Activated CD4-positive, alpha-beta memory T cell treated with anti-CD3 and anti-CD28 coated beads for 36 hours (primary cell): ENCODE measurements around the gene GRM7. TPM values are rescaled to one million over a fixed set of nuclear protein-coding genes. Genes with fewer than 3 reads are reported as not detected.

Experiments used
- CTCF ChIA-PET: fragments of 350-600 bp; sonication (Branson Sonifier 250); formaldehyde crosslinking; loops from one replicate; lab custom pipeline; 2021; ENCODE audit warnings: antibody characterized with exemption, inconsistent platforms; lab: Charles Lee
- POLR2A ChIA-PET: fragments of 350-600 bp; sonication (Branson Sonifier 250); formaldehyde crosslinking; loops from one replicate; lab custom pipeline; 2021; ENCODE audit warnings: antibody characterized with exemption; lab: Charles Lee
- DNase-seq: peaks from one replicate; pipeline ENCODE4 v3.0.0-alpha.2; 2020
- H3K27ac Mint-ChIP-seq: one replicate; pipeline ENCODE4 v1.8.0; 2021; ENCODE audit warnings: mixed read lengths
- H3K27me3 Mint-ChIP-seq: one replicate; pipeline ENCODE4 v1.8.0; 2021; ENCODE audit warnings: mixed read lengths
- H3K36me3 Mint-ChIP-seq: one replicate; pipeline ENCODE4 v1.8.0; 2021; ENCODE audit warnings: mixed read lengths
- H3K4me1 Mint-ChIP-seq: one replicate; pipeline ENCODE4 v1.8.0; 2021; ENCODE audit warnings: low read depth, mixed read lengths
- H3K4me3 Mint-ChIP-seq: one replicate; pipeline ENCODE4 v1.8.0; 2021; ENCODE audit warnings: mild to moderate bottlenecking, mixed read lengths
- H3K9me3 Mint-ChIP-seq: one replicate; pipeline ENCODE4 v1.8.0; 2021; ENCODE audit warnings: mixed read lengths
- intact Hi-C: fragments of 100-400 bp; cut with micrococcal nuclease; formaldehyde crosslinking; loops from one replicate; pipeline ENCODE4 v1.15.1; 2023
- total RNA-seq, 2 experiments: library from RNA; stranded (reverse); gene quantifications; one replicate each; pipeline ENCODE4 v1.2.3, GENCODE V29; 2021

Gene GRM7
- total RNA-seq, 2 experiments from 2014 or later: not detected

DNA sequence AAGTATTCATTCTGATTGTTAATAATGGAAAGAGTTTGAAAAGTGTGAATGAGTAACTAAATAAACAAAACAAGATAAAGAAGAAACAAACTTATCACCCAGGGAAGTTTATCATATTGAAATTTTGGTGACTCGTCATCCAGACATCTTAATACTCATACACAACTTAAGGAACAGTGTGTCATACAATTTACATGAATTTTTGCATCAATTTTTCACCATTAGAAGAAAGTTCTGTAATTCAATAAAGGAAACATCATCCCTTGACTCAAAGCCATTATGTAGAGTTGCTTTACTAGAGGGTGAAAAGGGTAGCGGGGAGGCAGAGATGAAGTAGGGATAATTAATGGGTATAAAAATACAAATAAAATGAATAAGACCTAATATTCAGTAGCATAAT is 536.2 kb downstream of the GRM7 start:
- no peaks in the 10 kb centered on the region for H3K36me3 Mint-ChIP-seq
- ChIA-PET POLR2A (no interaction called here), CTCF (no interaction called here)
- H3K4me3 Mint-ChIP-seq: no peak overlapping the region
- DNase-seq: no peak
- no peak overlapping the region for H3K27ac Mint-ChIP-seq
- no peaks in the 10 kb centered on the region for H3K27me3 Mint-ChIP-seq
- intact Hi-C loops: no loop called here
- H3K9me3 Mint-ChIP-seq: no peaks in the 10 kb centered on the region
- H3K4me1 Mint-ChIP-seq: no peaks in the 10 kb centered on the region

DNA sequence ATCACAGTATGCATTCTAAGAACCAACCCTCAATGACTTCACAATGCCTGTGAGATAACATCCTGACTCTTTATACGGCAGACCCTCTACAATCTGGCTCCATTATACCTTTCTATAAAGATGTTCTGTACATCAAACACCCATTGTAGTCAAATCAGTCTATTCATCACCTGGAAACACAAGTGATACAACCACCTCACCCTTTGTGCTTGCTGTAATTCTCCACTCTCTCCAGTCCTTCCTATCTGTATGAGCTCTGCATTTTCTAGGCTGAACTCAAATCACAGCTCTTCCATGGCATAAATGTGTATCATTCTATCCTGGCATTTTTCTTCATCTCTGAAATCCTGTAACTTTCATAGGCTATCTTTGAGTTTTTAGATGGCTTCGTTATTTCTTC is 539.4 kb downstream of the GRM7 start:
- Mint-ChIP-seq H3K4me3 (no peak overlapping the region), H3K27me3 (no peaks in the 10 kb centered on the region), H3K36me3 (no peaks in the 10 kb centered on the region), H3K9me3 (no peaks in the 10 kb centered on the region), H3K4me1 (no peaks in the 10 kb centered on the region), H3K27ac (no peak overlapping the region)
- intact Hi-C loops: no loop called here
- POLR2A ChIA-PET: no interaction called here
- DNase-seq: no peak
- CTCF ChIA-PET: no interaction called here

DNA sequence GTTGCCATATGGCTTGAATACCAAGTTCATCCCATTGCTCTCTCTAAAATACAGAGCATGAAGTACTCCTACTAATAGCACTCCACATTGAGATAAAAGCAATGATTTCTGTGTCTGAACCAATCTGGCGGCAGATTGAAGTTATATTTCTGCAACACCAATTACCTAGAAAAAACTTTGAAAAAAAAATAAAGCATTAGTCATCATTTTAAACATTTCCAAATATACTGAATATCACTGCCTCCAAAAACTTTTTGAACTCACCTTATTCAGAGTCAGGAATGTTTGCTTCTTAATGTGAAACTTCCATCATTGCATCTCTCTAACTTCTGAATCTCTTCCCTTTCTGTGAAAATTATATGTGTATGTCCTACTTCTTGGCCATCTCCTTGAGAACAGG is 540.5 kb downstream of the GRM7 start:
- Mint-ChIP-seq H3K27ac (no peak overlapping the region), H3K4me1 (no peaks in the 10 kb centered on the region), H3K9me3 (no peaks in the 10 kb centered on the region), H3K4me3 (no peak overlapping the region), H3K27me3 (no peaks in the 10 kb centered on the region), H3K36me3 (no peaks in the 10 kb centered on the region)
- intact Hi-C loops: no loop called here
- ChIA-PET POLR2A (no interaction called here), CTCF (no interaction called here)
- DNase-seq: no peak

DNA sequence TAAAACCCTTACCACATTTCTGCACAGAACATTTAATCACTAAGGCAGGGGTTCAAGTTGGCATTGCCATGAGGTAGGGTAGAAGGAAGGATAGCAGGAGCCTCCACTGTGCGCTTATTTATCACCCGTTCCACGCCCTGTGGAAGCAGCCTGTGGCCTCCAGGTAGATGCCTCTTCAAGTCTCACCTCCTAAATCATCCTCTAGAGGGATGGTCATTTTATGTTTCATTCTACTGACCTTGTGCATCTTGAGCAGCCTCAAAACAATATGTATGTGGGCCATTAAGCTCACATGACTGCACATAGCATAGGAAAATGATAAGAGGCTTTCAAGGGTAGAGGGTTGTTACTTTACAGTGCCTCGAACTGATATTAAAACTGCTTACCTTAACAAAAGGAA is 546.2 kb downstream of the GRM7 start:
- no peaks in the 10 kb centered on the region for H3K4me1 Mint-ChIP-seq
- no peaks in the 10 kb centered on the region for H3K36me3 Mint-ChIP-seq
- H3K9me3 Mint-ChIP-seq: no peaks in the 10 kb centered on the region
- POLR2A ChIA-PET: no interaction called here
- H3K4me3 Mint-ChIP-seq: no peak overlapping the region
- H3K27me3 Mint-ChIP-seq: no peaks in the 10 kb centered on the region
- intact Hi-C loops: no loop called here
- CTCF ChIA-PET: no interaction called here
- no peak overlapping the region for H3K27ac Mint-ChIP-seq
- no peak for DNase-seq

DNA sequence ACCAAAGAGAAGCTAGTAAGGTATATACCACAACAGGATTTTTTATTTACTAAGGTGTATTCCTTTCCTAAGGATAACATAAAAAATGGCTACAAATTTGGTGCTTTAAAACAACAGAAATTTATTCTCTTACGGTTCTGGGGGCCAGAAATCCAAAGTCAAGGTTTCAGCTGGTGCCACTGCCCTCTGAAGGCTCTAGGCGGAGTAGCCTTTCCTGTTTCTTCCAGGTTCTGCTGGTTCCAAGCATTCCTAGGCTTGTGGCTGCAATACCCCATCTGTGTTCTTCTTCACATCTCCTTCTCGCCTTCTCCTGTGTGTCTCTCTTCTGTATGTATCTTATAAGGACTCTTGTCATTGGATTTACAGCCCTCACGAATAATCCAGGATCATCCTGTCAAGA is 549.9 kb downstream of the GRM7 start:
- H3K27me3 Mint-ChIP-seq: no peaks in the 10 kb centered on the region
- H3K9me3 Mint-ChIP-seq: no peaks in the 10 kb centered on the region
- POLR2A ChIA-PET: no interaction called here
- no peaks in the 10 kb centered on the region for H3K4me1 Mint-ChIP-seq
- DNase-seq: no peak
- no peak overlapping the region for H3K27ac Mint-ChIP-seq
- H3K4me3 Mint-ChIP-seq: no peak overlapping the region
- no peaks in the 10 kb centered on the region for H3K36me3 Mint-ChIP-seq
- CTCF ChIA-PET: no interaction called here
- intact Hi-C loops: no loop called here

DNA sequence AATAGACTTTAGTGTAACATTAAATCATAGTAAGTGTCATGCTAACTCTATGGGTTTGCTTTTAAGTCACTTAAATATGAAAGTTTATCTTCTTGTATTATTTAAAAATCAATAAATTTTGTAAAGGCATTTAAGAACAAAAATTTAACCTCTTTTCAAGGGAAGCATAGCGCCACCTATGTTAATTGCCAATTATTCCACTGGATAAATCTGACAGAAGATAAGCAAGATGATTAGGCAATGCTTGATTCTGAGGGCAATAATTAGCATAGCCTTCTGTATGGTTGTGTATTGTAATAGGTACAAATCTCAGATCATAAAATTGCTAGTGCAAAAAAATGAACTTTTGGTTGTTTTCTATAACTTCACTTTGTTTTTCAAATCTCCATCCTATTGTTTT is 560.1 kb downstream of the GRM7 start:
- no peak for DNase-seq
- POLR2A ChIA-PET: no interaction called here
- no peaks in the 10 kb centered on the region for H3K4me1 Mint-ChIP-seq
- intact Hi-C loops: no loop called here
- no peaks in the 10 kb centered on the region for H3K36me3 Mint-ChIP-seq
- H3K9me3 Mint-ChIP-seq: no peaks in the 10 kb centered on the region
- no peaks in the 10 kb centered on the region for H3K27me3 Mint-ChIP-seq
- H3K4me3 Mint-ChIP-seq: no peak overlapping the region
- CTCF ChIA-PET: no interaction called here
- H3K27ac Mint-ChIP-seq: no peak overlapping the region

DNA sequence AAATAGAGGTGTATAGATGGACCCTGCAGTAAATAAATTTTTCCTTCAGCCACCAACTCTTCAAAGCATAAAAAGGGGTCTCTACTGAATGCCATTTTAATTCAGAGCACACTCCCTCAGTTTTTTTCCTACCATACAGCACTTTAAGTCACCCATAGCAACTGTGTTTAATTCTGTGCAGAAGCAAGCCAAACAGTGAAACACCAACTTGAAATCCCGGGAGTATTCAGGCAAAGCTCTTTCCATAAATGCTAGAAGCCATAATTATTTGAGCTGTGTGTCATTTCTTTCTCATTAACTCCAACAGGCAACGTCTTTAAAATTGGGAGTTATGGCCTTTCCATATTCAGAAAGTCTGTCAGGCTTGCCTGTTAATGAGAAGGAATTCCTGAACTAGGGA is 562.1 kb downstream of the GRM7 start:
- Mint-ChIP-seq H3K9me3 (no peaks in the 10 kb centered on the region), H3K27me3 (no peaks in the 10 kb centered on the region), H3K4me3 (no peak overlapping the region), H3K27ac (no peak overlapping the region), H3K4me1 (no peaks in the 10 kb centered on the region), H3K36me3 (no peaks in the 10 kb centered on the region)
- intact Hi-C loops: no loop called here
- ChIA-PET POLR2A (no interaction called here), CTCF (no interaction called here)
- no peak for DNase-seq

DNA sequence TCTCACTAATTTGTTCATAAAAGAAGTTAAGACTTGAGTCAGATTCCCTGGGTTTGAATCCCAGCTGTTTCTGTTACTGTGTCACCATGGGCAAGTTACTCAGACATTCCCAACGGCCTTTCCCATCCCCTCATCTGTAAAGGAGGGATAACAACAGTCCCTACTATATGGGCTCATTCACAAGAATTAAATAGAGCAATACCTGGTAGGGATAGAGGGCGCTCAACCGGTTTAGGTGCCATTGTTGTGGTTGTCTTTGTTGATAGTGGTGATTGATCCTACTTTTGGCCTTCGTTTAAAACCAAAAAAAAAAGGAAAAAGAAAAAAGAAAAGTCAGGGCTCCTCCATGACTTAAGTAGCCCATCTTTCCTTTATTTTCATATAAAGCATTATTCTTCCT is 563.1 kb downstream of the GRM7 start:
- CTCF ChIA-PET: no interaction called here
- H3K4me1 Mint-ChIP-seq: no peaks in the 10 kb centered on the region
- no peak for DNase-seq
- peaks cover 3% of the 10 kb centered on the region for H3K9me3 Mint-ChIP-seq
- H3K4me3 Mint-ChIP-seq: no peak overlapping the region
- H3K27me3 Mint-ChIP-seq: no peaks in the 10 kb centered on the region
- intact Hi-C loops: no loop called here
- H3K27ac Mint-ChIP-seq: no peak overlapping the region
- H3K36me3 Mint-ChIP-seq: no peaks in the 10 kb centered on the region
- POLR2A ChIA-PET: no interaction called here

DNA sequence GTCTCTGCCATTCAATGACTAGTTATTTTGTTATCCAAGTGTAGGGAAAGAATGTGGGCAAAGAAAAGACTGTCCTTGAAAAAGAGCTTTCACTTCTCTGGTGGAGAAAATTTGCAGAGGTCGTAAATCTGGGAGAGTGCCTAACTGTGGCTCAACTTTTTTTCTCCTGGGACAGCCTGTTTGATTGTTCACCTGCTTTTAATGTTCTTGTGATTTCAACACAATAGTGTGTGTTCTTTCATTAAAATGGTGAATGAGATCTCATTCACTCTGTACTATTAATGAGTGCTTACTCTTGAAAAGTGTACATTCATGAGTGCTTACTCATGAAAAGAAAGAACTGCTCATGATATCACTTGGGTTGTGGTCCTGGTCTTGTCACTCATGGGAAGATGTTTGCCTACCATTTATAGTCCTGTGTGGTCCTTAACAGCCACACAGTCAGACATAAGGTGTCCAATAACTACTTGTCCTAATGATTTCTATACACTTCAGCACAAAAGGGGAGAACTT is 567.3 kb downstream of the GRM7 start:
- intact Hi-C loops: no loop called here
- ChIA-PET CTCF (no interaction called here), POLR2A (no interaction called here)
- Mint-ChIP-seq H3K9me3 (peaks cover 12% of the 10 kb centered on the region), H3K27me3 (no peaks in the 10 kb centered on the region), H3K4me3 (no peak overlapping the region), H3K4me1 (no peaks in the 10 kb centered on the region), H3K27ac (no peak overlapping the region), H3K36me3 (no peaks in the 10 kb centered on the region)
- no peak for DNase-seq

DNA sequence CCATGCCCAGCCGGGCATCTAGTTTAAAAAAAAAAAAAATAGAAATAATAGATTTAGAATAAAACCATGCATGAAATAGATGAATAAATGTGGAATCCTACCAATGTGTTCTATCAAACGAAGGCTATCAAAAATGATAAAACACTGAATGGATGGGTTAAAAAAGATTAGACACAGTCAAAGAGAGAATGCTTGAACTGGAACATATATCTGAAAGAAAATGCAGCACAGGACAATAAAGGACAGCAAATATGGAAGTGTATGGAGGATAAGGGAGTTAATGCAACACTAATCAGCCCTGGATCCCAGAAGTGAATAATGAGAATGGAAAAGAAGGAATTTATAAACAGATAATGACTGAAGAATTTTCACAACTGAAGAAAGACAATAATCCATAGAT is 571.7 kb downstream of the GRM7 start:
- ChIA-PET POLR2A (no interaction called here), CTCF (no interaction called here)
- Mint-ChIP-seq H3K27me3 (no peaks in the 10 kb centered on the region), H3K4me3 (no peak overlapping the region), H3K36me3 (no peaks in the 10 kb centered on the region), H3K27ac (no peak overlapping the region), H3K9me3 (peaks cover 23% of the 10 kb centered on the region), H3K4me1 (no peaks in the 10 kb centered on the region)
- intact Hi-C loops: no loop called here
- no peak for DNase-seq

DNA sequence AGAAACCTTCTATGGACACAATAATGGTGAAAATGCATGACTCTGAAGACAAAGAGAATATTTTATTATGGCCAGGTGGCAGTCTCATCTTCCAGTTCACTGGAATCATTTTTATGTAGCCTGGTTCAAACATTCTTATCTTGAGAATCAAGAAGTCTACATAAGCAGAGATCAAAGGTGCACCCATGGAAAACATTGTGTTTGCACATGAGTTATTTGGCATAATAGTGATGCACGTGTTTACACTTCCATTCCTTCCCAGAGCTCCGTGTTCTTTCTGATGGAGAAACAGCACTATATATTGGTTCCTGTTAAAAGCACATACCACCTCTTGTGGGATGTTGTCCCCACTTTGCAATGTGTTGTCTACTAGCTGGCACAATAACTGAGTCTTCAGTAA is 572.2 kb downstream of the GRM7 start:
- Mint-ChIP-seq H3K27ac (no peak overlapping the region), H3K4me3 (no peak overlapping the region), H3K9me3 (peaks cover 25% of the 10 kb centered on the region), H3K4me1 (no peaks in the 10 kb centered on the region), H3K36me3 (no peaks in the 10 kb centered on the region), H3K27me3 (no peaks in the 10 kb centered on the region)
- intact Hi-C loops: no loop called here
- ChIA-PET CTCF (no interaction called here), POLR2A (no interaction called here)
- no peak for DNase-seq

DNA sequence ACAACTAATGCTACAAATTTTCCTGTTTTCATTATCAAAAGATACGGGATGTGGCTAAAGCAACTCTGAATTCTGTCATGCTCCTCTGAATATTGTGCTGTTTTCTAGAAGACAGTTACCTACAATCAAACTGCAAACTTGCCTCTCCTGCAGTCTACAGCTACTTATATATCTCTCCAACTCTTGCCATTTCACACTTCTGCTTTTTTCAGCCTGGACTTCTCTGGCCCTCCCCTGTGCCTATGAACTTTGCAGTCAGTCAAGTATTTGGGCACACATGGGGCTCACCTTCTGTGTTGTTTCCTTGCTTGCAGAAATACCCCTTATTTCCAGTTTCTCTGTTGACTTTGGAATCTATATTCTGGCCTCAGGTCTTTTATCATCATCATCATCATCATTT is 575.6 kb downstream of the GRM7 start:
- Mint-ChIP-seq H3K4me1 (no peaks in the 10 kb centered on the region), H3K27ac (no peak overlapping the region), H3K27me3 (no peaks in the 10 kb centered on the region), H3K9me3 (peaks cover 23% of the 10 kb centered on the region), H3K36me3 (no peaks in the 10 kb centered on the region), H3K4me3 (no peak overlapping the region)
- ChIA-PET POLR2A (no interaction called here), CTCF (no interaction called here)
- DNase-seq: no peak
- intact Hi-C loops: no loop called here

DNA sequence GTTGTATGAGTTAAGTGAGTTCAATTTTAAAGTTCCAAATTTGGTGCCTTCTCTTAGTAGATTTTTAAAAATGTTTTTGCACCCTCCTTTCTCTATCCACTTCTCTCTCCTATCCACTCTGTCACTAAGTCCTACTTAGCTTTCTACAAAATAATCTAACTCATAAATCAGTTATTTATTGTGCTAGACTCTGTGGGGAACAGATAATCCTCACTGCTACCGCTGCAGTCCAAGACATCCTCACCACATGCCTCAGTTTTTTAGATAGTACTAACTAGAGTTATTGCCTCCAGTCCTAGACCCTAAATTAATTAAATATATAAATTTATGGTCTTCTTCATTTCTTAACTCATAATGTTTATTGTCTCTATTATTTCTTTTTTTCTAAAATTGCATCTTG is 576.3 kb downstream of the GRM7 start:
- Mint-ChIP-seq H3K27ac (no peak overlapping the region), H3K4me1 (no peaks in the 10 kb centered on the region), H3K36me3 (no peaks in the 10 kb centered on the region), H3K4me3 (no peak overlapping the region), H3K27me3 (no peaks in the 10 kb centered on the region), H3K9me3 (peaks cover 22% of the 10 kb centered on the region)
- CTCF ChIA-PET: no interaction called here
- DNase-seq: no peak
- intact Hi-C loops: no loop called here
- POLR2A ChIA-PET: no interaction called here
